Stomach (tissue), 4 donors: ENCODE results near the gene TMCC2.

ENCODE experiments used
- EP300 ChIP-seq: sonication (generic); formaldehyde crosslinking; IDR thresholded peaks from one replicate; pipeline ENCODE4 v1.6.1; 2017; ENCODE audit warnings: antibody characterized with exemption
- POLR2A ChIP-seq, 4 donors: fragments of 450-650 bp; IDR thresholded peaks; one replicate each; pipeline ENCODE4 v1.6.1; 2016; ENCODE audit warnings: antibody characterized with exemption in 4 of 4, control low read depth in 2 of 4, mild to moderate bottlenecking in 1 of 4, moderate library complexity in 1 of 4
- TF ChIP-seq, protein P1 (sequence below), 7 experiments: fragments of 450-650 bp in 4 of 7; fragments of 200-600 bp in 3 of 7; sonication (generic) in 3 of 7; IDR thresholded peaks; one replicate each; pipeline ENCODE4 v1.5.1; 2016 to 2019; ENCODE audit warnings: antibody characterized with exemption in 7 of 7, control low read depth in 2 of 7, mild to moderate bottlenecking in 1 of 7

- TF ChIP-seq POLR2A (IDR thresholded peaks at IDR 0.05) (no peak), EP300 (no peak)
- TF ChIP-seq, protein P1, sequence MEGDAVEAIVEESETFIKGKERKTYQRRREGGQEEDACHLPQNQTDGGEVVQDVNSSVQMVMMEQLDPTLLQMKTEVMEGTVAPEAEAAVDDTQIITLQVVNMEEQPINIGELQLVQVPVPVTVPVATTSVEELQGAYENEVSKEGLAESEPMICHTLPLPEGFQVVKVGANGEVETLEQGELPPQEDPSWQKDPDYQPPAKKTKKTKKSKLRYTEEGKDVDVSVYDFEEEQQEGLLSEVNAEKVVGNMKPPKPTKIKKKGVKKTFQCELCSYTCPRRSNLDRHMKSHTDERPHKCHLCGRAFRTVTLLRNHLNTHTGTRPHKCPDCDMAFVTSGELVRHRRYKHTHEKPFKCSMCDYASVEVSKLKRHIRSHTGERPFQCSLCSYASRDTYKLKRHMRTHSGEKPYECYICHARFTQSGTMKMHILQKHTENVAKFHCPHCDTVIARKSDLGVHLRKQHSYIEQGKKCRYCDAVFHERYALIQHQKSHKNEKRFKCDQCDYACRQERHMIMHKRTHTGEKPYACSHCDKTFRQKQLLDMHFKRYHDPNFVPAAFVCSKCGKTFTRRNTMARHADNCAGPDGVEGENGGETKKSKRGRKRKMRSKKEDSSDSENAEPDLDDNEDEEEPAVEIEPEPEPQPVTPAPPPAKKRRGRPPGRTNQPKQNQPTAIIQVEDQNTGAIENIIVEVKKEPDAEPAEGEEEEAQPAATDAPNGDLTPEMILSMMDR (IDR thresholded peaks at IDR 0.05) = no peak
Observed at GRCh38 chr1:205301205-205301821, 73.6 kb downstream of the TMCC2 start.
